Effector memory CD8-positive, alpha-beta T cell (primary cell): ENCODE results near the gene ATP13A2.
A peak's percentile ranks its signal among the peaks of the same experiment; 100 is the strongest.

Experiments
- ATAC-seq: fragments of 150-1000 bp; cut with Tn5 transposase; replicated peaks from 2 replicates; pipeline ENCODE4 v1.10.0; 2021; ENCODE audit warnings: mild to moderate bottlenecking, moderate library complexity
- DNase-seq, 3 experiments: peaks; one replicate each; pipeline ENCODE4 v3.0.0; 2021
- H3K27ac Mint-ChIP-seq, 2 donors: one replicate each; pipeline ENCODE4 v1.8.0; 2022; ENCODE audit warnings: mild to moderate bottlenecking in 2 of 2, mixed read lengths in 2 of 2, moderate library complexity in 2 of 2
- H3K27me3 Mint-ChIP-seq, 2 donors: one replicate each; pipeline ENCODE4 v1.8.0; 2022; ENCODE audit warnings: mixed read lengths in 2 of 2
- H3K36me3 Mint-ChIP-seq: one replicate; pipeline ENCODE4 v1.8.0; 2022; ENCODE audit warnings: mild to moderate bottlenecking, moderate library complexity, mixed read lengths; ENCODE audit not compliant: insufficient read depth
- H3K4me1 Mint-ChIP-seq, 2 donors: one replicate each; pipeline ENCODE4 v1.8.0; 2022; ENCODE audit warnings: low read depth in 2 of 2, mixed read lengths in 2 of 2
- H3K4me3 Mint-ChIP-seq, 2 donors: one replicate each; pipeline ENCODE4 v1.8.0; 2022; ENCODE audit warnings: mild to moderate bottlenecking in 2 of 2, mixed read lengths in 2 of 2, moderate library complexity in 2 of 2
- H3K9me3 Mint-ChIP-seq, 2 donors: one replicate each; pipeline ENCODE4 v1.8.0; 2022; ENCODE audit warnings: mixed read lengths in 2 of 2

Gene ATP13A2

DNA sequence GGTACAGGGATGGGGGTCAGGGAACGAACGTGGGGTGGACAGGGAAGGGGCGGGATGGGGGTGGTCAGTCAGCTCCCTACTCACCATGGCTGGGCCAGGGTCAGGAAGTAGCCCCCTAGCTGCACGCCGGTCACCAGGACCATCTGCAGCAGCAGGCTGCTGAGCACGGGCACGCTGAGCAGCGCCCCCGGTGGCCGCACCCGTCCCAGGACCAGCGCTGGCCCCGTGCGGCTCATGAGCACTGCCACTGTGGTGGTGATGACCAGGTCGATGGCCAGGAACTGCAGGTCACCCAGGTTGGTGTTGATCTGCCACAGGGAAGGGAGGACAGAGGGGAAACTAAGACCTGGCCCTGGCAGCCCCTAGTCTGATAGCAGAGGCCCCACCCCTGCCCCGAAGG is 24.8 kb downstream of the ATP13A2 start:
- Mint-ChIP-seq H3K36me3 (peaks cover 31% of the 10 kb centered on the region), H3K27ac (no peak overlapping the region), H3K4me1 (no peaks in the 10 kb centered on the region), H3K9me3 (no peaks in the 10 kb centered on the region), H3K4me3 (no peak overlapping the region), H3K27me3 (peaks cover 7 to 14% of the 10 kb centered on the region in 2 donors)
- no peak for DNase-seq
- no peak for ATAC-seq

GRCh38 chr1:16986560-16986959 is 25.2 kb downstream of the ATP13A2 start:
- ATAC-seq (no peak), DNase-seq (no peak)
- peaks cover under 1% of the 10 kb centered on the region in 2 donors for H3K4me1 Mint-ChIP-seq
- H3K27ac Mint-ChIP-seq, result no peak overlapping the region
- H3K27me3 Mint-ChIP-seq, result peaks cover 8 to 17% of the 10 kb centered on the region in 2 donors
- peaks cover 31% of the 10 kb centered on the region for H3K36me3 Mint-ChIP-seq
- no peaks in the 10 kb centered on the region for H3K9me3 Mint-ChIP-seq
- H3K4me3 Mint-ChIP-seq, result no peak overlapping the region

DNA sequence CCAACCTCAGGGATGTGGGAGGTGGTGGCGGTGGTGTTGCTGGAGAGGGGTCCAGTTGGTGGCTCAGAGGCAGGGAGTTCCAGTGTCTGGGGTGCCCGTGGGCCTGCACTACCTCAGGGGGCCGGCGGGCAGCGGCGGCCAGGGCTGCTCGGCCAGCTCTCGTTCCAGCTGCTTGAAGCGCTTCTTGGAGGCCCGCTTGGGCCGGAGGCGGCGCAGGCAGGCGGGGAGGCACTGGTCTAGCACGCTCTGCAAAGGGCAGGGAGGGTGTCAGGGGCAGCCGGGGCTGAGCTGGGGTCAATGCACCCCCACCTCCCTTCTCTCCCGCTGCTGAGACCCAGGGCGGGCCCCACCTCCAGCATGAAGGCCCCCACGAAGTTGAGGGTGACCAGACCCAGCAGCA is 25.6 kb downstream of the ATP13A2 start:
- Mint-ChIP-seq H3K4me1 (peaks cover 5% of the 10 kb centered on the region in 2 donors), H3K27ac (no peak overlapping the region), H3K27me3 (peaks cover 13 to 22% of the 10 kb centered on the region in 2 donors), H3K4me3 (no peak overlapping the region), H3K36me3 (peaks cover 27% of the 10 kb centered on the region), H3K9me3 (no peaks in the 10 kb centered on the region)
- DNase-seq, result no peak
- no peak for ATAC-seq

GRCh38 chr1:16984717-16985116 is 27.0 kb downstream of the ATP13A2 start:
- no peak overlapping the region for H3K27ac Mint-ChIP-seq
- DNase-seq, result no peak

DNA sequence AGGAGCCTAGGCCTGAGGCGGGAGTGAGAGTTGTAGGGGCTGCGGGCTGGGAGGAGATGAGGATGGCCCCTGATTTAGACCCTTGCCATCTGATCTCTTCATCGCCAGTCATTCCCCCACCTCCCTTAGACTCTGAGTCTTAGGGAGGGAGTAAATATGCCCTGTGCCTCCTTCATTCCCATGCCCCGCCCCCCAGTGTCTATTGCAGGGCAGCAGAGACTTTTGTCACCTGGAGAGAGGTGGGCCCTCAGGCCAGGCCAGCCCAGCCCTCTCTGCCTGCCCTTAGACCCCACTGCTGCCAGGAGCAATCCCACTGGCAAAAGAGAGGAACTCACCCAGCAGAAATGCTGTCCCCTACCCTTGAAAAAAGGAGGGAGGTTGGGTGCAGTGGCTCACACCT is 28.1 kb downstream of the ATP13A2 start:
- Mint-ChIP-seq H3K27ac (peak overlapping the region in 1 of 2 donors; percentile 52), H3K27me3 (peaks cover 18 to 29% of the 10 kb centered on the region in 2 donors), H3K4me3 (no peak overlapping the region), H3K4me1 (peaks cover 10 to 11% of the 10 kb centered on the region in 2 donors), H3K36me3 (peaks cover 20% of the 10 kb centered on the region), H3K9me3 (no peaks in the 10 kb centered on the region)
- DNase-seq (no peak), ATAC-seq (no peak)

More at GRCh38 chr1:16984717-16985116, 27.0 kb downstream of the ATP13A2 start:
- no peak overlapping the region for H3K4me3 Mint-ChIP-seq
- ATAC-seq, result no peak
- peaks cover 10 to 11% of the 10 kb centered on the region in 2 donors for H3K4me1 Mint-ChIP-seq
- peaks cover 24% of the 10 kb centered on the region for H3K36me3 Mint-ChIP-seq
- no peaks in the 10 kb centered on the region for H3K9me3 Mint-ChIP-seq
- peaks cover 18 to 29% of the 10 kb centered on the region in 2 donors for H3K27me3 Mint-ChIP-seq

DNA sequence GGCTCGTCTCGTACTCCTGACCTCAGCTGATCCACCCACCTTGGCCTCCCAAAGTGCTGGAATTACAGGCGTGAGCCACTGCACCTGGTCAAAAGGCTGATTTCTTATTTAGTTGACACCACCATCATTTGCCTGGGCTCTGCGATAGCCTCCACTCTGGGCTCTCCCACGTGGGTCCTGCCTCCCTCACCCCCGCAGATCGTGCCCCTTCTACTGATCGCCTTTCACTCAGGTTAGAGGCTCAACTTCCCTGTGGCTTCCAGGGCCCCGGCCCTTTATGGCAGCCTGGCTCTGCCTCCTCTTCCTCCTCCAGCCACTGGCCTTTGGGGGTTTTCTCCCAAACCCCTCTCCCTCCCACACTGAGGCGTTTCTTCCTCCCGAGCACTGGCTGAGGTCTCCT is 28.8 kb downstream of the ATP13A2 start:
- no peaks in the 10 kb centered on the region for H3K9me3 Mint-ChIP-seq
- H3K36me3 Mint-ChIP-seq, result peaks cover 18% of the 10 kb centered on the region
- DNase-seq (no peak), ATAC-seq (no peak)
- H3K27ac Mint-ChIP-seq, result peak overlapping the region; percentile 1 to 52
- no peak overlapping the region for H3K4me3 Mint-ChIP-seq
- peaks cover 18 to 29% of the 10 kb centered on the region in 2 donors for H3K27me3 Mint-ChIP-seq
- peaks cover 10 to 11% of the 10 kb centered on the region in 2 donors for H3K4me1 Mint-ChIP-seq

DNA sequence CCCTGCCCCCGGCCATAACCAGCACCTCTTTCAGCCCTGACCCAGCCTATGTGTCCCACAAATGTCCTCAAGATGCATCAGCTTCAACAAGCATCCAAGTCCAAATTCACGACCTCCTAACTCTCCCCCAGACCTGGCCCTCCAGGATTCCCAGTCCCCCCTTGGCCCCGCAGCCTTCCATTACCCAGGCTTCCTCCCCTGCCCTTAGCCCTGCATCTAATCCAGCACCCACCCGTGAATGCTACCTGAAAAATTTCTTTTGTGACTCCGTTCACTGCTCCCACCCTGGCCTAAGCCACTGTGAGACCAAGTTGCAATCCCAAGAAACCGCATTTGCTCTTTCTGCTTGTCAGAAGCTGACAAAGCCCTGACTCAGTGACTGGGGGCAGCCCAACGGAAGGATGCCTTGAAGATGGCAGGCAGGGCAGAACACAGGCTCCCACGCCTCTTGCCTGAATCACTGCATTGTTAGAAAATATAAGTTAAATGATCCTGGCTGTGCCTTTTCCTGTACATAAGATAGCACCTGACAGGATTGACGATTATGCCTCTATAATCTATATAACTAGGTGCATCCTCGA is 30.4 kb downstream of the ATP13A2 start:
- no peak for DNase-seq
- no peaks in the 10 kb centered on the region for H3K9me3 Mint-ChIP-seq
- H3K27ac Mint-ChIP-seq, result peak overlapping the region in 1 of 2 donors; percentile 60
- H3K36me3 Mint-ChIP-seq, result peaks cover 18% of the 10 kb centered on the region
- peaks cover 10 to 11% of the 10 kb centered on the region in 2 donors for H3K4me1 Mint-ChIP-seq
- H3K4me3 Mint-ChIP-seq, result peak overlapping the region; percentile 79 to 84
- no peak for ATAC-seq
- peaks cover 18 to 29% of the 10 kb centered on the region in 2 donors for H3K27me3 Mint-ChIP-seq

GRCh38 chr1:16980473-16981268 is 31.1 kb downstream of the ATP13A2 start, which contains the start of gene MFAP2:
MFAP2 (minus strand) TSS chr1:16980620; CDS start chr1:16978273, 2,347 bp downstream.
- peak within 1 kb of the TSS in 1 of 2 donors; percentile 60 for H3K27ac Mint-ChIP-seq
- peaks cover 18 to 29% of the 10 kb centered on the region in 2 donors for H3K27me3 Mint-ChIP-seq
- DNase-seq, result no peak

GRCh38 chr1:16979475-16980327 is 32.0 kb downstream of the ATP13A2 start:
- Mint-ChIP-seq H3K27me3 (peaks cover 18 to 29% of the 10 kb centered on the region in 2 donors), H3K36me3 (peaks cover 7% of the 10 kb centered on the region), H3K27ac (no peak overlapping the region), H3K4me1 (peaks cover 10 to 11% of the 10 kb centered on the region in 2 donors), H3K4me3 (peak overlapping the region; percentile 79 to 84), H3K9me3 (no peaks in the 10 kb centered on the region)
- ATAC-seq (no peak), DNase-seq (no peak)

More at GRCh38 chr1:16980473-16981268, 31.1 kb downstream of the ATP13A2 start, which contains the start of gene MFAP2:
- H3K36me3 Mint-ChIP-seq, result peaks cover 13% of the 10 kb centered on the region
- peaks cover 10 to 11% of the 10 kb centered on the region in 2 donors for H3K4me1 Mint-ChIP-seq
- peak within 1 kb of the TSS; percentile 79 to 84 for H3K4me3 Mint-ChIP-seq
- peak; percentile 61 for ATAC-seq
- H3K9me3 Mint-ChIP-seq, result no peaks in the 10 kb centered on the region

DNA sequence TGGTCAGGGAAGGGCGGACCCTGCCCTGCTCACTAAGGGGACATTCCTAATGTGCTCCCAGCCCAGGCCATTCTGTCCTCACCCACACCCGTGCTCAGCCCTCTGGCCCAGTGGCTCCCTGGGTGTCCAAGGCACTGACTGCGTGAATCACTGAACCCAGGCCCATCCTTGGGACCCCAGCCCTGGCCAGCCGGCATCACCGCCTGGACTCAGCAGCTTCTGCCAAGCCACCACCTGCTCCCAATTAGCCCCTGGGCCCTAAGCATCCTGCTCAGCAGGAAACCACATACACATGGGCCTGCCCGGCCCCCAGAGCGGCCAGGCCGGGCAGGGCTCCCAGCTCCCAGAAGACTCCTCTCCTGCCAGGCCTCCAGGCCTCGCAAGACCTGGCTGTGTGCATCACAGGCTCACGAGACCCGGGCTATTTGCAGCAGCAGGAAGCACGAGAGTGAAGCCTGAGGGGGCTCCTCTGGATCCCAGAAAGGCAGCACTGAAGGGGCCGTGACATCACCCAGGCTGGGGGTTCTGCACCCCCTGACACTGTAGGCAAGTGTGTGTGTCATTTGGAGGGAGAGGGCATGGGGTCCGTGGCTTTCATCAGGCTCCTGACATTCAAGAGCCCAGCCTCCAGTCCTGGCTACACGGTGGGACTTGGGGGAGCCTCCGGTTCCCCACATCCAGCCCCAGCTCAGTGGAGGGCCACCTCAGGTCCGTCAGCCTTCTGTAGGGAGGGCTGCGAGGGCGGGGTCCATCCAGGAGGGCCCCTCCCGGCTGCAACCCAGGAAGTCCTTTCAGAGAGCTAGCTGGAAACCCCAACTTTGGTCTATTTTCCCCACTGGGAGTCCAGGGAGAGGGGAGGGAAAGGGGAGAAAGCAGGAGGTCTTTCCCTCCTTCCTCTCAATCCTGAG is 32.9 kb downstream of the ATP13A2 start:
- H3K4me3 Mint-ChIP-seq, result peak overlapping the region; percentile 79 to 84
- no peak overlapping the region for H3K27ac Mint-ChIP-seq
- peaks cover 4% of the 10 kb centered on the region for H3K36me3 Mint-ChIP-seq
- H3K4me1 Mint-ChIP-seq, result peaks cover 10 to 11% of the 10 kb centered on the region in 2 donors
- H3K27me3 Mint-ChIP-seq, result peaks cover 18 to 27% of the 10 kb centered on the region in 2 donors
- DNase-seq (no peak), ATAC-seq (no peak)
- H3K9me3 Mint-ChIP-seq, result no peaks in the 10 kb centered on the region

DNA sequence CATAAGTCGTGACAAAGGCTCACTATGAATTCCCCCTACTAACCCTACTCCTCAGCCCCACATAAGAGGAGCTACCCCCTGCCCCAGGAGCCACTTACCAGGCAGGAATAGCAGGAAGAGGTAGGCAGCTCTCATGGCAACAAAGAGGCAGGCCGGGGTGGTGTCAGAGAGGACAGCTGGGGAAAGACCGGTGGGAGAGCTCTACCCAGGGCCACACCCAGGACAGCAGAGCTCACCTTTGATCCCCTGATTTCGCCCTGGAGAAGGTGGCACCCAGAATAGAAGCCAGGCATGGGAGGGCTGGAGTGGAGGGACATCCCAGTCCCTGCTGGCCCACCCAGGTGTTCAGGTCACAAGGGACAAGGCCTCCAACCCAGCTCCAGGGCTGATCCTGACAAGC is 33.6 kb downstream of the ATP13A2 start:
- peaks cover 10 to 11% of the 10 kb centered on the region in 2 donors for H3K4me1 Mint-ChIP-seq
- DNase-seq, result no peak
- H3K4me3 Mint-ChIP-seq, result no peak overlapping the region
- ATAC-seq, result no peak
- H3K9me3 Mint-ChIP-seq, result no peaks in the 10 kb centered on the region
- H3K27me3 Mint-ChIP-seq, result peaks cover 14 to 20% of the 10 kb centered on the region in 2 donors
- H3K36me3 Mint-ChIP-seq, result peaks cover 3% of the 10 kb centered on the region
- peak overlapping the region in 1 of 2 donors; percentile 44 for H3K27ac Mint-ChIP-seq

GRCh38 chr1:16977377-16977776 is 34.4 kb downstream of the ATP13A2 start:
- Mint-ChIP-seq H3K4me1 (peaks cover 10 to 11% of the 10 kb centered on the region in 2 donors), H3K36me3 (peaks cover 3% of the 10 kb centered on the region), H3K27ac (peak overlapping the region in 1 of 2 donors; percentile 44), H3K4me3 (no peak overlapping the region), H3K9me3 (no peaks in the 10 kb centered on the region), H3K27me3 (peaks cover 11 to 15% of the 10 kb centered on the region in 2 donors)
- DNase-seq, result no peak
- ATAC-seq, result no peak
